H1 (cell line): ENCODE results near the gene NEBL. TPM values are rescaled to one million over a fixed set of nuclear protein-coding genes. Genes with fewer than 3 reads are reported as not detected.

ENCODE experiments used
- CTCF ChIA-PET: fragments of 300-600 bp; sonication (Branson Sonifier 250); formaldehyde crosslinking; loops from one replicate; lab custom pipeline; 2021; ENCODE audit not compliant: partially characterized antibody; lab: Charles Lee
- POLR2A ChIA-PET: fragments of 300-600 bp; sonication (Branson Sonifier 250); formaldehyde crosslinking; loops from one replicate; lab custom pipeline; 2021; ENCODE audit warnings: inconsistent platforms; ENCODE audit not compliant: partially characterized antibody; lab: Charles Lee
- DNase-seq, 2 experiments: peaks; one replicate each; pipeline versions ENCODE4 v3.0.0 to v3.0.0-alpha.2; 2010 to 2022; ENCODE audit warnings: low spot score in 2 of 2, low read depth in 1 of 2, mixed read lengths in 1 of 2
- FAIRE-seq: peaks from 2 replicates; lab custom pipeline; 2011; peaks lifted over from hg19 to GRCh38; lab: Jason Lieb, UNC
- H2AFZ ChIP-seq: 2 replicates; pipeline ENCODE4 v1.8.1; 2012; ENCODE audit warnings: low read length, inconsistent platforms
- H2AK5ac ChIP-seq: 2 replicates; pipeline ENCODE4 v1.6.1; 2013; ENCODE audit warnings: low read depth, low read length
- H2BK120ac ChIP-seq: replicated peaks from 2 replicates; pipeline ENCODE3; 2013; ENCODE audit warnings: low read depth, low read length, inconsistent platforms
- H2BK12ac ChIP-seq: 2 replicates; pipeline ENCODE4 v1.6.1; 2013; ENCODE audit warnings: low read depth, low read length
- H2BK15ac ChIP-seq: 2 replicates; pipeline ENCODE4 v1.6.1; 2013; ENCODE audit warnings: low read length
- H2BK20ac ChIP-seq: 2 replicates; pipeline ENCODE4 v1.6.1; 2013; ENCODE audit warnings: low read length
- H2BK5ac ChIP-seq: 2 replicates; pipeline ENCODE4 v1.6.1; 2013; ENCODE audit warnings: low read depth, low read length
- H3K14ac ChIP-seq: 2 replicates; pipeline ENCODE4 v1.6.1; 2013; ENCODE audit warnings: inconsistent platforms; ENCODE audit not compliant: insufficient read length
- H3K18ac ChIP-seq: 2 replicates; pipeline ENCODE4 v1.6.1; 2013; ENCODE audit warnings: low read length; ENCODE audit errors: extremely low read depth
- H3K23ac ChIP-seq: 2 replicates; pipeline ENCODE4 v1.6.1; 2013; ENCODE audit warnings: inconsistent platforms; ENCODE audit not compliant: insufficient read length
- H3K23me2 ChIP-seq: 2 replicates; pipeline ENCODE4 v1.6.1; 2013; ENCODE audit warnings: low read depth, low read length
- H3K27ac ChIP-seq: 2 replicates; pipeline ENCODE4 v1.6.1; 2011; ENCODE audit warnings: low read depth, low read length, inconsistent platforms
- H3K27me3 ChIP-seq, 4 experiments: replicated peaks in 1 of 4; 1 replicate in 1 of 4; 2 replicates in 3 of 4; pipeline versions ENCODE4 v1.6.1 to v1.8.1; 2011 to 2013; ENCODE audit warnings: low read length in 3 of 4, mild to moderate bottlenecking in 3 of 4, inconsistent platforms in 2 of 4, mixed read lengths in 2 of 4, moderate library complexity in 1 of 4; ENCODE audit not compliant: control insufficient read depth in 3 of 4, insufficient read depth in 3 of 4; ENCODE audit errors: extremely low read depth in 1 of 4
- H3K36me3 ChIP-seq, 4 experiments: 2 replicates each; pipeline versions ENCODE4 v1.6.1 to v1.8.1; 2011 to 2013; ENCODE audit warnings: mild to moderate bottlenecking in 4 of 4, low read length in 3 of 4, moderate library complexity in 2 of 4, control low read depth in 1 of 4, inconsistent platforms in 1 of 4; ENCODE audit not compliant: insufficient read depth in 4 of 4, control insufficient read depth in 2 of 4
- H3K4ac ChIP-seq: replicated peaks from 2 replicates; pipeline ENCODE3; 2013; ENCODE audit warnings: low read length, low read depth, mixed read lengths, inconsistent platforms; ENCODE audit not compliant: insufficient read length
- H3K4me1 ChIP-seq, 4 experiments: replicated peaks in 1 of 4; 1 replicate in 1 of 4; 2 replicates in 3 of 4; pipeline versions ENCODE4 v1.6.1 to v1.8.1; 2011 to 2013; ENCODE audit warnings: low read length in 3 of 4, inconsistent platforms in 2 of 4, mixed read lengths in 1 of 4; ENCODE audit not compliant: insufficient read depth in 4 of 4, control insufficient read depth in 3 of 4
- H3K4me2 ChIP-seq, 2 experiments: 2 replicates each; pipeline versions ENCODE4 v1.6.1 to v1.8.1; 2011 to 2013; ENCODE audit warnings: low read depth in 2 of 2, low read length in 2 of 2, control low read depth in 1 of 2, inconsistent platforms in 1 of 2, mild to moderate bottlenecking in 1 of 2; ENCODE audit not compliant: insufficient read depth in 1 of 2
- H3K4me3 ChIP-seq, 4 experiments: fragments of 200-600, 300-600 bp in 1 of 4; sonication (generic), shearing (Covaris generic), sonication (Bioruptor Twin) in 1 of 4; 2 replicates each; pipeline versions ENCODE4 v1.5.1 to v1.8.1; 2011 to 2016; ENCODE audit warnings: low read length in 4 of 4, low read depth in 3 of 4, control low read depth in 2 of 4, inconsistent platforms in 2 of 4, mild to moderate bottlenecking in 2 of 4, mixed read lengths in 1 of 4, moderate library complexity in 1 of 4; ENCODE audit not compliant: insufficient read depth in 2 of 4; ENCODE audit errors: extremely low read depth in 1 of 4
- H3K56ac ChIP-seq: replicated peaks from 2 replicates; pipeline ENCODE3; 2013; ENCODE audit warnings: low read depth, mild to moderate bottlenecking, mixed read lengths, low read length, inconsistent platforms; ENCODE audit not compliant: insufficient read length
- H3K79me1 ChIP-seq: 2 replicates; pipeline ENCODE4 v1.6.1; 2013; ENCODE audit warnings: low read depth, low read length, control low read depth
- H3K79me2 ChIP-seq, 2 experiments: 2 replicates each; pipeline versions ENCODE4 v1.6.1 to v1.8.1; 2012 to 2013; ENCODE audit warnings: low read length in 2 of 2, mild to moderate bottlenecking in 2 of 2, inconsistent platforms in 1 of 2; ENCODE audit not compliant: insufficient read depth in 2 of 2, control insufficient read depth in 1 of 2
- H3K9ac ChIP-seq, 4 experiments: replicated peaks in 1 of 4; 1 replicate in 1 of 4; 2 replicates in 3 of 4; pipeline versions ENCODE4 v1.6.1 to v1.8.1; 2011 to 2013; ENCODE audit warnings: low read depth in 3 of 4, low read length in 3 of 4, control low read depth in 2 of 4, mild to moderate bottlenecking in 2 of 4, moderate library complexity in 2 of 4, inconsistent platforms in 1 of 4; ENCODE audit errors: extremely low read depth in 1 of 4
- H3K9me3 ChIP-seq, 2 experiments: 2 replicates each; pipeline versions ENCODE4 v1.6.1 to v1.8.1; 2012 to 2013; ENCODE audit warnings: mild to moderate bottlenecking in 2 of 2, moderate library complexity in 2 of 2, control low read depth in 1 of 2, inconsistent platforms in 1 of 2, low read depth in 1 of 2, low read length in 1 of 2, mixed read lengths in 1 of 2; ENCODE audit not compliant: insufficient read depth in 2 of 2
- H4K20me1 ChIP-seq, 2 experiments: replicated peaks in 1 of 2; 2 replicates each; pipeline versions ENCODE3 to v1.8.1; 2011 to 2013; ENCODE audit warnings: inconsistent platforms in 2 of 2, low read length in 2 of 2, mild to moderate bottlenecking in 1 of 2; ENCODE audit not compliant: insufficient read depth in 2 of 2, control insufficient read depth in 1 of 2
- H4K5ac ChIP-seq: 2 replicates; pipeline ENCODE4 v1.6.1; 2013; ENCODE audit warnings: low read length, low read depth, mixed read lengths, inconsistent platforms; ENCODE audit not compliant: insufficient read length
- H4K8ac ChIP-seq: 2 replicates; pipeline ENCODE4 v1.8.0; 2013; ENCODE audit warnings: mild to moderate bottlenecking, moderate library complexity, low read length, inconsistent platforms; ENCODE audit not compliant: insufficient read depth; ENCODE audit errors: extremely low read depth
- H4K91ac ChIP-seq: replicated peaks from 2 replicates; pipeline ENCODE3; 2013; ENCODE audit warnings: low read length, mixed read lengths, inconsistent platforms; ENCODE audit not compliant: insufficient read length
- CHD1 ChIP-seq: IDR thresholded peaks from 2 replicates; pipeline ENCODE4 v1.6.1; 2012; ENCODE audit warnings: low read depth, low read length, improper control_type of control experiment
- KDM1A ChIP-seq: fragments of 200-600, 300-600 bp; sonication (generic); IDR thresholded peaks from 2 replicates; pipeline ENCODE4 v1.7.1; 2016; ENCODE audit warnings: mild to moderate bottlenecking, low read length, borderline replicate concordance
- POLR2AphosphoS5 ChIP-seq: IDR thresholded peaks from 2 replicates; pipeline ENCODE4 v1.6.1; 2011; ENCODE audit warnings: low read depth, low read length
- SAP30 ChIP-seq: fragments of 300-600 bp; sonication (generic); IDR thresholded peaks from 2 replicates; pipeline ENCODE4 v1.7.1; 2012; ENCODE audit warnings: low read length, moderate library complexity, mild to moderate bottlenecking, inconsistent platforms; ENCODE audit not compliant: insufficient read depth, insufficient replicate concordance
- SRF ChIP-seq: IDR thresholded peaks from 2 replicates; pipeline ENCODE4 v1.6.1; 2011; ENCODE audit warnings: mild to moderate bottlenecking, low read depth, low read length, moderate library complexity
- WGBS, 2 experiments: shearing (Covaris generic) in 1 of 2; methylation state at CpG; one replicate each; pipeline versions ENCODE4 v1.1.6 to v1.1.7; 2013 to 2015; ENCODE audit warnings: low lambda C conversion rate in 2 of 2, mixed read lengths in 2 of 2, inconsistent platforms in 1 of 2, low coverage in 1 of 2, missing lambda C conversion rate in 1 of 2; ENCODE audit not compliant: insufficient replicate concordance in 2 of 2, insufficient coverage in 1 of 2, insufficient read length in 1 of 2; ENCODE audit errors: extremely low coverage in 1 of 2, missing lambda C conversion rate in 1 of 2; 5-methylcytosine and 5-hydroxymethylcytosine counted together
- polyA plus RNA-seq, 7 experiments: library from polyadenylated mRNA; depleted of rRNA in 3 of 7; stranded (reverse) in 5 of 7; unstranded in 2 of 7; fragments of >200 nt in 5 of 7; fragments of 200-250 nt in 2 of 7; gene quantifications; 1 replicate in 5 of 7; 2 replicates in 1 of 7; 4 replicates in 1 of 7; pipeline versions ENCODE4 v1.2.1 to v1.2.3, GENCODE V29; 2011 to 2013; ENCODE audit warnings: missing spikeins in 2 of 7, mixed read lengths in 2 of 7
- total RNA-seq: library from RNA; stranded (reverse); fragmentation: NEBNext Ultra II Directional; extraction: Animal tissue kit (Norgen Biotek cat#: 25700); gene quantifications from 2 replicates; pipeline ENCODE4 v1.2.1, GENCODE V29; 2021
- TF ChIP-seq, protein P1 (sequence below), 3 experiments: IDR thresholded peaks; 1 replicate in 2 of 3; 2 replicates in 1 of 3; pipeline versions ENCODE4 v1.5.1 to v1.6.1; 2011; ENCODE audit warnings: low read length in 3 of 3, mild to moderate bottlenecking in 3 of 3, inconsistent platforms in 2 of 3, low read depth in 1 of 3, moderate library complexity in 1 of 3; ENCODE audit not compliant: insufficient read depth in 1 of 3; ENCODE audit errors: control extremely low read depth in 1 of 3
- TF ChIP-seq, protein P2 (sequence below): IDR thresholded peaks from 2 replicates; pipeline ENCODE4 v1.6.1; 2012; ENCODE audit warnings: low read length, inconsistent platforms
- TF ChIP-seq, protein P3 (sequence below): IDR thresholded peaks from 2 replicates; pipeline ENCODE4 v1.6.1; 2011; ENCODE audit warnings: low read depth, mild to moderate bottlenecking, low read length; ENCODE audit not compliant: insufficient read depth

Gene NEBL
- total and polyA plus RNA-seq, 2 of the 8 experiments (the other 6 are each of a cell fraction or from before 2014, with no cell fraction given), result 7.5 to 10.5 TPM

DNA sequence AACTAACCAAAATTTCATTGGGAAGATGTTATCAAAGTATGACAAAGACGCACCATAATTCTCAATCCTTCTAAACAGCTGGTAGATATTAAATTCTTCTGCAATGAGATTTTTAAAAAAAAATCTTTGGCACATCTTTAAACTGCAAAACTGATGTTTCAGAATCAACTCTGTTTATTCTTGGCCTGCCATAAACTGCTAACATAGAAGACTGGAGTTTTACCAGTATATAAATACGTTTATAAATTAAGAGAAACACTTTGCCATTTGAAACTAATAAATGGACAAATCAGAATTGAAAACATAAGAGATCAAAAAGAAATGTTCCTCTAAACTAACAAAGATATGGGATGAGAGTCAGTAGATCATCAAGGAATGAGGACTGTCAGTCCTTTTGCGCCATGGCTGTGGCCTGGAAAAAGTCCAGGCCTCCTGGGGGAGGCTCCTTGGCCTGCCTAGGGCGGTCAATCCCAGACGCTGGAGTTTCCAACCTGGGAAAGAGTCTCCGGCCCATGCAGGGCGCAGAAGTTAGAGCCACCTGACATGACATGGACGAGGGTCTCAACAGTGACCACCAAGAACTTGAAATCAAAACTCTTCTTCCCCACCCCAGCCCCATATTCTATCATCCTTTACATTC lies 34.2 kb upstream of the NEBL start:
- CTCF ChIA-PET, result no interaction called here
- H3K56ac ChIP-seq, result no peak overlapping the region
- DNase-seq (no peak), FAIRE-seq (no peak)
- no peak overlapping the region for H2BK15ac ChIP-seq
- H3K4ac ChIP-seq, result no peak overlapping the region
- no peak overlapping the region for H3K18ac ChIP-seq
- no peak overlapping the region for H3K14ac ChIP-seq
- no peak overlapping the region for H2BK5ac ChIP-seq
- H3K23me2 ChIP-seq, result no peaks in the 10 kb centered on the region
- no peak overlapping the region for H3K4me3 ChIP-seq
- no peak overlapping the region for H2AK5ac ChIP-seq
- H3K4me1 ChIP-seq, result no peaks in the 10 kb centered on the region
- H3K27ac ChIP-seq, result no peak overlapping the region
- H3K27me3 ChIP-seq, result no peaks in the 10 kb centered on the region
- H3K9me3 ChIP-seq, result no peaks in the 10 kb centered on the region; a peak in 1 of 4 replicates
- H4K20me1 ChIP-seq, result no peaks in the 10 kb centered on the region
- H4K5ac ChIP-seq, result no peak overlapping the region
- H3K9ac ChIP-seq, result no peak overlapping the region
- no peak overlapping the region for H3K23ac ChIP-seq
- no peak overlapping the region for H2BK12ac ChIP-seq
- no peaks in the 10 kb centered on the region for H3K79me1 ChIP-seq
- no peak overlapping the region for H4K91ac ChIP-seq
- H2BK20ac ChIP-seq, result no peak overlapping the region
- H3K4me2 ChIP-seq, result no peak overlapping the region
- 86% methylated on average over 8 of the region's 8 CpGs; no CpG with 5 or more reads in 1 of the 2 experiments for WGBS, 2 experiments
- POLR2A ChIA-PET, result no interaction called here
- no peaks in the 10 kb centered on the region for H3K79me2 ChIP-seq
- no peaks in the 10 kb centered on the region for H3K36me3 ChIP-seq
- H2AFZ ChIP-seq, result no peak overlapping the region
- H2BK120ac ChIP-seq, result no peak overlapping the region
- H4K8ac ChIP-seq, result no peak overlapping the region
- TF ChIP-seq SRF, result no peak
- TF ChIP-seq, protein P1, sequence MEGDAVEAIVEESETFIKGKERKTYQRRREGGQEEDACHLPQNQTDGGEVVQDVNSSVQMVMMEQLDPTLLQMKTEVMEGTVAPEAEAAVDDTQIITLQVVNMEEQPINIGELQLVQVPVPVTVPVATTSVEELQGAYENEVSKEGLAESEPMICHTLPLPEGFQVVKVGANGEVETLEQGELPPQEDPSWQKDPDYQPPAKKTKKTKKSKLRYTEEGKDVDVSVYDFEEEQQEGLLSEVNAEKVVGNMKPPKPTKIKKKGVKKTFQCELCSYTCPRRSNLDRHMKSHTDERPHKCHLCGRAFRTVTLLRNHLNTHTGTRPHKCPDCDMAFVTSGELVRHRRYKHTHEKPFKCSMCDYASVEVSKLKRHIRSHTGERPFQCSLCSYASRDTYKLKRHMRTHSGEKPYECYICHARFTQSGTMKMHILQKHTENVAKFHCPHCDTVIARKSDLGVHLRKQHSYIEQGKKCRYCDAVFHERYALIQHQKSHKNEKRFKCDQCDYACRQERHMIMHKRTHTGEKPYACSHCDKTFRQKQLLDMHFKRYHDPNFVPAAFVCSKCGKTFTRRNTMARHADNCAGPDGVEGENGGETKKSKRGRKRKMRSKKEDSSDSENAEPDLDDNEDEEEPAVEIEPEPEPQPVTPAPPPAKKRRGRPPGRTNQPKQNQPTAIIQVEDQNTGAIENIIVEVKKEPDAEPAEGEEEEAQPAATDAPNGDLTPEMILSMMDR (IDR thresholded peaks at IDR 0.05; ENCODE audit: control extremely low read depth in 1 of 3, insufficient read depth in 1 of 3, low read depth in 1 of 3, low read length in 3 of 3), result no peak
- no peak for TF ChIP-seq POLR2AphosphoS5
- TF ChIP-seq KDM1A, result no peak
- TF ChIP-seq SAP30, result no peak
- TF ChIP-seq, protein P2, sequence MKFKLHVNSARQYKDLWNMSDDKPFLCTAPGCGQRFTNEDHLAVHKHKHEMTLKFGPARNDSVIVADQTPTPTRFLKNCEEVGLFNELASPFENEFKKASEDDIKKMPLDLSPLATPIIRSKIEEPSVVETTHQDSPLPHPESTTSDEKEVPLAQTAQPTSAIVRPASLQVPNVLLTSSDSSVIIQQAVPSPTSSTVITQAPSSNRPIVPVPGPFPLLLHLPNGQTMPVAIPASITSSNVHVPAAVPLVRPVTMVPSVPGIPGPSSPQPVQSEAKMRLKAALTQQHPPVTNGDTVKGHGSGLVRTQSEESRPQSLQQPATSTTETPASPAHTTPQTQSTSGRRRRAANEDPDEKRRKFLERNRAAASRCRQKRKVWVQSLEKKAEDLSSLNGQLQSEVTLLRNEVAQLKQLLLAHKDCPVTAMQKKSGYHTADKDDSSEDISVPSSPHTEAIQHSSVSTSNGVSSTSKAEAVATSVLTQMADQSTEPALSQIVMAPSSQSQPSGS, result no peak
- no peak for TF ChIP-seq CHD1
- TF ChIP-seq, protein P3, sequence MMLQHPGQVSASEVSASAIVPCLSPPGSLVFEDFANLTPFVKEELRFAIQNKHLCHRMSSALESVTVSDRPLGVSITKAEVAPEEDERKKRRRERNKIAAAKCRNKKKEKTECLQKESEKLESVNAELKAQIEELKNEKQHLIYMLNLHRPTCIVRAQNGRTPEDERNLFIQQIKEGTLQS, result no peak
